HL-60/S4 treated with phorbol 12-myristate 13-acetate at 8.2 ng/mL for 4 days and 3 days (cell line): ENCODE results near the gene PLEKHA1.

Experiments used
- in situ Hi-C: fragments of 300-500 bp; cut with MboI; formaldehyde crosslinking; loops from 2 replicates; pipeline ENCODE4 v1.15.0; 2022; ENCODE audit warnings: low sequenced_read_pairs

The PLEKHA1 gene

DNA sequence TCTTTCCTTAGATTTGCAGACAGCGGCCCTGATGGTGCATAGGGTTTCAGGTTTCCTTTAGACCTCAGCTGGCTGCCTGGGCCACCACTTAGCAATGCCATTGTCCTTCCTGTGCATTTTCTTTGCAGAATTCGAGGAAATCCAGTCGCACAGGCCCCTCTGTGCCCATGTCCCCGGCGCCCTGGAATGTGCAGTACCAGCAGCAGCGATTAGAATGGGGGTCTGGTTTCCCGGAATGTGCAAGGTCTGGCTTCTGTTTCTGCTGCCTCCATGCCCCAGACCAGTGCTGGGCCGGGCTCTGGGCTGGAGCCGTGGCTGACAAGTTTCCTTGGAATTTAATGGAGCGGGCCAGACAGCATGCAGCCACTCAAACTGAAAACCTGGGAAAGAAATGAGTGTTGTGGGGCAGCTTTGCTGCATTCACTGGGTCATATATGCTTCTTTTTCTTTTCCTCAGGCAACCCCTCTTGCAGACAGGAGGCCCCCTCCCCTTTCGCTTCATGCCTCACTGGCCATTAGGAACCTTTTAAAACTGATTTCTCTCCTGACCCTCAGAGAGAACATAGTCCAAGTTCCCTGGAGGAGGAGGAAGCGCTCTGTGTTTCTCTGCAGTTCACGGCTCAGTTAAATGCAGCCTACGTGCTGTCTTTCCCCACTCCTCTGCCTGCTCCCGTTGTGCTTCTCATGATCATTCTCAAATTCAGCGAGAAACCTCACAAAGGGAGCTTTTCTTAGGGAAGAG, 101.3 kb downstream of the PLEKHA1 start:
- in situ Hi-C loops = no loop called here

DNA sequence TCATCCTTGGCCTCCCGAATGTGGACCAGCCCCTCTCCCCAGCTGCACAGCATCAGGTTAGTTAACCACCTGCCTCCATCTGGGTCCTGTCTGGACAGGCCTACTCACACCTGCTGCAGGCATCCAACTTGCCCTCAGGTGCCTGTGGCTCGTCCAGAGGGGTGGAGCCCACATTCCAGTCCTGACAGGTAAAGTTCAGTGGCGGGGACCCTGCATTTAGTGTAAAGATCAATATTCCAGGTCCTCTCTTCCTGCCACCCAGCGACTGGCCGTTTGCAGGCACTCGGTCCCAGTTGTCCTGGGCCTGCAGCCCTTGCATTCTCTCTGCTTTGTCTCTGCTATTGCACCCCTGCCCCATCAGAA, 101.8 kb downstream of the PLEKHA1 start:
- in situ Hi-C loops = no loop called here

DNA sequence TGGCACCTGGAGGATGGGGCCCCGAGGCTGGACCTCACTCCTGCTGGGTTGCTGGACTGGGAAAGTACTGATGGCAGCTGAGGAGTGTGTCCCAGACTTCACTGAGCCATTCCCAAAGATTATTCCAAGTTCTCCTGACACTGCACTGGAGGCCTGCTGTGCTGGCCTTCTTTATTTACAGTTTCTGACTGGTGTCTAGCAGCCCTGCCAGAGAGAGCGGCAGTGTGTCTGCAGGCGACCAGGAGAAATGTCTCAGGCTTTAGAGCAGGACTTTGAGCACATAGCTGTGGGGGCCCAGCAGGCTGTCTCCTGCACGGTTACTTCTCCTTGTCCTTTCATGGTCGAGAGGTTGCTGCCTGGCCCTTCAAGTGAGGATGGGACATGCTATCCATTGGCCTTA, 102.9 kb downstream of the PLEKHA1 start:
- in situ Hi-C loops = no loop called here

DNA sequence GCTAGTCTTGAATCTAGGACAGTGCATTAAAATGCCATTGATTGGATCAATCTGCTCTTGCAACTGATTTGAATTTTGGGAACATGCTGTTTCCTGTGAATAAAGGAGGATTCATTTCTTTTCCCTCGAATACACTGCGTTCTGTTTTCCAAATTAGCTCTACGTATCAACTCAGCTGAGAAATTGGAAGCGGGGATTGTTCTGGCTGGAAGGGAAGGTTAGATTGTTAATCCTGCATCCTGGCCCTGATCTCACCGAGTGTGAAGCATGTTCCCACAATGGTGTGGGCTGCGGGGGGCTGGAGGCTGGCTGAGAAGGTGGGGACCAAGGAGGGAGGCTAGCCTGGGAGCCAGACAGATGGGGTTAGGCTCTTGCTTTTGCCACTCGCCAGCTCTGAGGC, 104.5 kb downstream of the PLEKHA1 start:
- in situ Hi-C loops = no loop called here

DNA sequence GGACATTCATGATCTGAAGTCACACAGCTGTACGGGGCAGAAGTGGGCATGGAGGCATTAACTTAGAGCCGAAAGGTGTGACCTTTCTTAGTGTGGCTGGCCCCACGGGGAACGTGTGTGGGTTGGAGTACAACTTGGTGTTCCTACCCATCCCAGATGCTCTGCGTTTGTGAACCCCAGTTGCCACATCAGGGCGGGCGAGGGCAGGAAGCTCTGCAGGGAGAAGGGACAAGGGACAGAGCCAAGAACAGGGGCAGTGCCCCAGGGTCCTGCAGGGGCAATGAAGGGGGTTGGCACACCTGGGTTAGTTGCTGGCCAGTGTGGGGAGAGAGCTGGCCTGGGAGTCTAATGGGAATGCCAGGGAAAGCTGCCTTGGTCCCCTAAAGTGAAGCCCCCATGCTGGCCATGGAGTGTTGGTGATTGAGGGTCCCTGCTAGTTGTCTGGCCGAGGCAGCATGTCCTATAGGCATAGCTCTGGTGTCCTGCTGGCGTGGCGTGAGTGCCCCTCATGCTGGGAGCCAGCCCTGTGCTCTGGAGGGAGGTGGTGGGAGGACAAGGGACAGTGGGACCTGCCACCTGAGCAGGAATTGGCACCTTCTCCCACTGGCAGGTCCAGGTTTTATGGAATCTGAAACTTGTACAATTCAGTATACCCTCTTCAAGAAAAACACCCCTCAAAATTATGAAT, 105.8 kb downstream of the PLEKHA1 start:
- in situ Hi-C loops = no loop called here

DNA sequence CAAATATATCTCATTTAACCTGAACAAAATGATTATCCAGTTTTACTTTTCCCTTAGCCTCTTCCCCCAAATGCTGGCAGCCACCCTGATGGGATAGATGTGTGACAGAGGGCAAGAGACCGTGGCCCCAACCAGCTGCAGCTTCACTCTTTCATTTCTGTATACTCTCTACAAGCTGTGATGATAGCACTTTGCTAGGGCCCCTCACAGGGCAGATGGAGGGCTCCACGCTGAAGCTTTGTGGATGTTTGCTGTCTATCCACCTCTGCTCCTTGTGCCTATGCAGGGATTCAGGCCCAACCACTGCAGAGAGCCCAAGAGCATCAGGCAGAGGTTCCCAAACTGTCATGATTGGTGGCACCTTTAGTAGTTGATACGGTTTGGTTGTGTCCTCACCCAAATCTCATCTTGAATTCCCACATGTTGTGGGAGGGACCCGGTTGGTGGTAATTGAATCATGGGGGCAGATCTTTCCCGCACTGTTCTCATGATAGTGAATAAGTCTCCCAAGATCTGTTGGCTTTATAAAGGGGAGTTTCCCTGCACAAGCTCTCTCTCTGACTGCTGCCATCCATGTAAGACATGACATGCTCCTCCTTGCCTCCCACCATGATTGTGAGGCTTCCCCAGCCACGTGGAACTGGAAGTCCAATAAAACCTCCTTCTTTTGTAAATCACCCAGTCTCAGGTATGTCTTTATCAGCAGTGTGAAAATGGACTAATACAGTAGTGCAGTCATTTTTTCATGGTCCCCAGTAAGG, 107.0 kb downstream of the PLEKHA1 start:
- in situ Hi-C loops = no loop called here
